HG02970 (cell line): ENCODE results near the gene KCNAB1.
"Not testable (repeated sequence)": the region's sequence is repeated elsewhere in the genome, so short reads cannot be mapped to it uniquely, and the experiment has no call there.

Experiments used
- ATAC-seq: cut with Tn5 transposase; IDR thresholded peaks from one replicate; pipeline ENCODE4 v1.9.1; 2021; ENCODE audit warnings: mild to moderate bottlenecking, moderate library complexity, moderate number of reproducible peaks; ENCODE audit not compliant: unreplicated experiment, low FRiP score

Gene KCNAB1

GRCh38 chr3:156543043-156543555 is 422.7 kb downstream of the KCNAB1 start:
- ATAC-seq = no peak

DNA sequence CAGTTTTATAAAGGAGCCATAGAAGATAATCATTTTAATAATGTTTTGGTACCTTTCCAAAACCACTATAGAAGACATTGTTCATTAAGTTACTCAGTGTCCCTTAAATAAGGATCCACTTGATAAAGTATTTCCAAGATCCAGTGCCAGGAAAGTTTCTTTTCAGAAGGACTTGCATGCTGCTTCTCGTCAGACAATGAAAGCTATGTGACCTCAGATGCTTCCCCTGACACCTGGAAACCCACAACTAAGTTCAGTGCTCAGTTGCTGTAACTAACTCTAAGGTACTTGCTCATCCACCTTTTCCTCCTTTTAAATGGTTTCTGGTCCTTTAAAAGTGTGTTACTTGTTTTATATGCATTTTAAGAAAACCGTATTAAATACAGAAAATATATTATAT is 427.3 kb downstream of the KCNAB1 start:
- no peak for ATAC-seq

- no peak for ATAC-seq
Observed at GRCh38 chr3:156548041-156548687, 427.8 kb downstream of the KCNAB1 start.

GRCh38 chr3:156548902-156549301 is 428.5 kb downstream of the KCNAB1 start:
- no peak for ATAC-seq

DNA sequence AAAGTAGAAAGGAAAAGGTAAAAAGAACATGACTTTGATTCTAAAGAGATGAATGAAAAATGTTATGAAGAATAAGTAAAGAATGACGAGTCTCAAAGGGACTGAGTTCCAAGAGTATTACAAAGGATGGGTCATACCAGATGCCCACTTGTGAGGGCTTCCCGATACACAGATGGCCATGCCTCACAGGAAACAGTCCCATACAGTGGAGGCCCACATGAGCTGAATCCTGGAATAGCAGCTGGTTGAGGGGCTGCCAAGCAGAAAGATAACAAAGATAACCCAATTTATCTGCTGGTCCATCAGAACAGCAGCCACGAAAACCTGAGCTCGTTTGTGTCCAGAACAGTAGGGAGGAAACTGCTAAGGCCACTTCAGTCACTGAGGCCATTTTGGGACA is 430.9 kb downstream of the KCNAB1 start:
- no peak for ATAC-seq

- ATAC-seq = no peak
Observed at GRCh38 chr3:156551746-156552145, 431.4 kb downstream of the KCNAB1 start.

- ATAC-seq = no peak
Observed at GRCh38 chr3:156552973-156553372, 432.6 kb downstream of the KCNAB1 start.

DNA sequence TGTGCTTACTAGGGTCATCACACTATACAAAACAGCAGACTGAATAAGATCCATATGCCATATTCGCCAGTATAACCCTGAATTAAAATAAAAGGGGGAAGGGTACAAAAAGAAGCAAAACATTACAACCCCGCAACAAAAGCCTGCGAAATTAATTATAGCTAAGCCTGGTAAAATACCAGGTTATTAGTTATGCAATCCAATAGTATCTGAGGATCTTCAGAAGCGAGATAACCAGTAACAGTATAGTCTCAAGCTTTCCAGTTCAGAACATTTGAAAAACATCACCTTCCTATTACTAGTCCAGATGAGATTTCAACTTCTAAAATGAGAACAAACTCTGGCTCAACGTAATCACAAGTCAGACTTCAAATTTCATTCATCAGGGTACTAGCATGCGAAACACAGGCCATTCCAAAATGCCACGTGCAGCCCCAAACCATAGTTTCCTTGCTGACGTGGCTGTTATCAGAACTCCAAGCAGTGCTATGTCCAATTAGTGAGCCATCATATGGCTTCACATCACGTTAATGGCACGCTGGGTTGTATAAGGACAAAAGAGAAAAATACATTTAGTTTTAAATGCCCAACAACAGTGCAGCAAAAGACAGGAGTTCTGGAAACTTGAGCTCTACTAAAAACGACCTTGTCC is 433.5 kb downstream of the KCNAB1 start:
- no peak for ATAC-seq

DNA sequence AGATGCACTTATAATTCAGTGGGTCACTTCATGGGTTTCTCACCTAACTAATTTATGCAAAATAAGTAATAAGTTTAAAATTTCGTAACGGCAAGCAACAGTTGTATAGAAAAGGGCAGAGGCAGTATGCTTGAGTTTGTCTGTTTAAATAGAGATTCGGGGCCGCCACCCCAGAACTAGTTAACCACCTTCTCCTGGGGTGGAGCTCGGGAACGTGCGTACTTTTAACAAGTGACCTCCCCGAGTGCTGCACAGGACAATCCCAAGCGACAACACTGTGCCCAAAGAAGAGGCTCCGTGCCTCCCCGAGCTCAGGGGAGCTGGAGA is 434.1 kb downstream of the KCNAB1 start:
- ATAC-seq = no peak

DNA sequence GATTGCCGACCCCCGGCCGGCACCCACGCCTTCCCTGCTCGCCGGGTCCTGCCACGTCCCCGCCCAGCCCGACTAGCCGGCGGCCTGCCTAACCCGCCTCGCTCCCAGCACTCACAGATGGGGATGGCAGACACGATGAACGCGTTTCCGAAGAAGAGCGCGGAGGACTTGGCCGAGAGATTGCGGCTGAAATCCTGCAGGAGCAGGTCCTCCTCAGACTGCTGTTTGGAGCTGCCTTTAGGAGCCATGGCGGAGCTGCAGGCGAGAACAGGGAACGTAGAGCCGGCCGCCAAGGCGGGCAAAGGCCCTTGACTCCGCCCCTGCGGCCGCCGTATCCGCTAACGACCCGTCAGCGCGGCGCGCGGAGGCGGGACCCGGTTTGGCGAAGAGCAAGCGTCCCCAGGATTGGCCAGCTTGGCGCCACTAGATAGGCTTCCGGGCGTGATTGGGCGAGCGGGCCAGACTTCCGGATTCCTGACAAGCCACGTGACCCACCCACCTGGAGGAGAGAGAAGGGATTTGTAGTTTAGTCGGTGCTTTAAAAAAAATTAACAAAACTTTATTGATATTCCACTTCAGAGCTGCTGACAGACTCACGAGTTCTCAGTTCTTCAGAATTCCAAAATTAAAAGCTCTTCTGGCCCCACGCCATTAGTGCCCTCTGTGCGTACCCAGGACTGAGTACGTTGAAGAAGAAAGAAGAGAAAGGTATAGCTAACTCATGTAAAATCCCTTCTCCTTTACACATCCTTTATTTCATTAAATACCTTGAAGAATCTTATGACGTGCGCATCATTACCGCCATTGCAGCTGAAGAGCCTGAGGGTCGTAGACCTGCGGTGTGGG is 434.7 kb downstream of the KCNAB1 start, which contains the start of gene SSR3:
Gene SSR3 (minus strand): TSS at position 276 of the 846 bp plus-strand sequence. CDS start 28 bp downstream, at position 248.
- peak; percentile 100 for ATAC-seq

DNA sequence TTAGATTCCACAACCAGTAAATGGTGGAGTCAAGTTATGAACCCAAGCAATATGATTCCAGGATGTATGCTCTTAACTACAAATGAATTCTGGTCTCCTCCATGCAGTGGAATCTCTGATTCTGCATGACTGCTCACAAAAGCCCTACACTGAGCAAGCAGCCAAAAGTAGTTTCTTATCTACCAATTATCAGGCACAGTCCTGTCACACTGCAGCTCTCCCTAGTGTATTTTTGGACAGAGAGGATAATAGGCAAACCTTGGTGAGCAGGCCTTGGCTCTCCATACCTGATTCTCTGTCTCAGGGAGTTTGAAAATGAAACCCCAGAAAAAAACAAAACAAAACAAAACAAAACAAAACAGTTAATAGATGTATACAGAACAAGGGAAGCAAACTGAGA is 438.0 kb downstream of the KCNAB1 start:
- ATAC-seq = no peak

- no peak for ATAC-seq
Observed at GRCh38 chr3:156559321-156559720, 438.9 kb downstream of the KCNAB1 start.

DNA sequence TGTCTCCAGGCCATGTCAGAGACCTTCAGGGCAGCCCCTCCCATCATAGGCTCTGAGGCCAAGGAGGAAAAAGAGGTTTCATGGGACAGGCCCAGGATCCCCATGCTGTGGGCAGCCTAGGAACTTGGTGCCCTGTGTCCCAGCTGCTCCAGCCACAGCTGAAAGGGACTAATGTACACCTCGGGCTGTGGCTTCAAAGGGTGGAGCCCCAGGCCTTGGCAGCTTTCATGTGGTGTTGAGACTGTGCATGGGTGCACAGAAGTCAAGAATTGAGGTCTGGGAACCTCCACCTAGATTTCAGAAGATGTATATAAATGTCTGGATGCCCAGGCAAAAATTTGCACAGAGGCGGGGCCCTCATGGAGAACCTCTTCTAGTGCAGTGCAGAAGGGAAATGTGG is 441.2 kb downstream of the KCNAB1 start:
- ATAC-seq = no peak

- not testable (repeated sequence) for ATAC-seq
Observed at GRCh38 chr3:156562486-156562885, 442.1 kb downstream of the KCNAB1 start.

DNA sequence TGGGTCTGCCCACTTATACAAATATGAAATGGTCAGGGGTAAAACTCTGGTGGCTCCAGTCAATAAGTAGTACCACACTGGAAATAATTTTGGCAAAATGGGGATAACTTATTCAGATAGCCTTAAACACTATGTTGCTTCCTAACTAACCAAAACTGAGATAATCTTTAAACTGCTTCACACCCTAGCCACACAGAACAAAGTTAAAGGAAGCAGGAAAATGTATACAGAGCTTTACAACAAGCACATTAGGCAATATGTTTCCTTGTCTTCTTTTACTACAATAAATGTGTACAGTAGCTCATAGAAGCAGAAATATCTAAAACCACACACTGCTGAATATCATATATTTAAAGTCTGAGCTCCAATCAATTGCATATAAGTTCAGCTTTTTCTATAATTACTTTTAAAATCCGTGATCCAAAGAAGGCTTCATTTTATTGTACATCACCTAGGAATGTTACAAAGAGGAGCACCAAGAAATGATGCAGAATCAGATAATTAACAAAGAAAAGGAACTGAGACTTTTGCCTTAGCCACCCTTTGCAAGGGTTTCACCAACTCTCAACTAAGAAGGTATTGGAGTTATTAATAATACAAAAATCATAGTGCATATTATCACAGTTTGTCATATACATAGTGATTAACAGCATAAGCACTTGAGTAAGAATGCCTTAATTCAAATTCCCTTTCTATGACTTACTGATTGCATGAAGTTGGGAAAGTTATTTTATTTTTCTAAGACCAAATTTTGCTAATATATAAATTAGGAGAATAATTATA is 443.7 kb downstream of the KCNAB1 start:
- ATAC-seq = no peak

DNA sequence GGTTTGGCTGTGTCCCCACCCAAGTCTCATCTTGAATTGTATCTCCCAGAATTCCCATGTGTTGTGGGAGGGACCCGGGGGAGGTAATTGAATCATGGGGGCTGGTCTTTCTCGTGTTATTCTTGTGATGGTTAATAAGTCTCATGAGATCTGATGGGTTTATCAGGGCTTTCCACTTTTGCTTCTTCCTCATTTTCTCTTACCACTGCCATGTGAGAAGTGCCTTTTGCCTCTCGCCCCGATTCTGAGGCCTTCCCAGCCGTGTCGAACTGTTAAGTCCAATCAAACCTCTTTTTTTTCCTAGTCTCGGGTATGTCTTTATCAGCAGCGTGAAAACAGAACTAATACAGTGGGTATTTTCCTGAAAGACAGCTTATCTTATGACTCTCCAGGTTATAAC is 448.6 kb downstream of the KCNAB1 start:
- not testable (repeated sequence) for ATAC-seq

DNA sequence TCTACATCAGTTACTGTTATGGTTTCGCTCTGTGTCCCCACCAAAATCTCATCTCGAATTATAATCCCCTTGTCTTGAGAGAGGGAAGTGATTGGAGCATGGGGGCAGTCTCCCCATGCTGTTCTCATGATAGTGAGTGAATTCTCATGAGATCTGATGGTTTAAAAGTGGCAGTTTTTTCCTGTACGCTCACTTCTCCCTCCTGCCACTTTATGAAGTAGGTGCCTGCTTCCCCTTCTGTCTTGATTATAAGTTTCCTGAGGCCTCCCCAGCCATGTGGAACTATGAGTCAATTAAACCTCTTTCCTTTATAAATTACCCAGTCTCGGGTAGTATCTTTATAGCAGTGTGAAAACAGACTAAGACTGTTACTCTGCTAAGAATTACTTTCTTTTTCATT is 449.5 kb downstream of the KCNAB1 start:
- not testable (repeated sequence) for ATAC-seq

- no peak for ATAC-seq
Observed at GRCh38 chr3:156575641-156576040, 455.3 kb downstream of the KCNAB1 start.

- ATAC-seq = no peak
Observed at GRCh38 chr3:156576051-156576450, 455.7 kb downstream of the KCNAB1 start.

- no peak for ATAC-seq
Observed at GRCh38 chr3:156576651-156577348, 456.4 kb downstream of the KCNAB1 start.
